Endodermal cell (in vitro differentiated cells): ENCODE data around the gene CCR9. TPM values are rescaled to one million over a fixed set of nuclear protein-coding genes. Genes with fewer than 3 reads are reported as not detected.

Source experiments
- DNase-seq: peaks from one replicate; pipeline ENCODE4 v3.0.0-alpha.2; 2017
- H3K27ac ChIP-seq: 2 replicates; pipeline ENCODE4 v1.5.1; 2013; ENCODE audit warnings: mild to moderate bottlenecking, low read depth, low read length, moderate library complexity
- H3K27me3 ChIP-seq: 2 replicates; pipeline ENCODE4 v1.6.1; 2013; ENCODE audit warnings: mild to moderate bottlenecking, low read length, moderate library complexity; ENCODE audit not compliant: insufficient read depth, control insufficient read depth, poor library complexity, severe bottlenecking
- H3K36me3 ChIP-seq: 2 replicates; pipeline ENCODE4 v1.7.0; 2013; ENCODE audit warnings: mild to moderate bottlenecking, low read length, moderate library complexity; ENCODE audit not compliant: control insufficient read depth, insufficient read depth
- H3K4me1 ChIP-seq: one replicate; pipeline ENCODE4 v1.7.0; 2013; ENCODE audit warnings: low read length; ENCODE audit not compliant: control insufficient read depth, insufficient read depth
- H3K4me3 ChIP-seq: 2 replicates; pipeline ENCODE4 v1.5.1; 2013; ENCODE audit warnings: mild to moderate bottlenecking, low read length, moderate library complexity
- H3K9ac ChIP-seq: 2 replicates; pipeline ENCODE4 v1.6.1; 2013; ENCODE audit warnings: mild to moderate bottlenecking, low read length, moderate library complexity; ENCODE audit not compliant: poor library complexity, severe bottlenecking; ENCODE audit errors: extremely low read depth
- H3K9me3 ChIP-seq: 2 replicates; pipeline ENCODE4 v1.6.1; 2013; ENCODE audit warnings: mild to moderate bottlenecking, low read length, moderate library complexity; ENCODE audit not compliant: control insufficient read depth
- H3K27ac Mint-ChIP-seq: 2 replicates; pipeline ENCODE4 v1.8.0; 2020; ENCODE audit warnings: mixed read lengths
- H3K27me3 Mint-ChIP-seq: 2 replicates; pipeline ENCODE4 v1.8.0; 2021; ENCODE audit warnings: mild to moderate bottlenecking, mixed read lengths; ENCODE audit not compliant: insufficient read depth
- H3K36me3 Mint-ChIP-seq: 2 replicates; pipeline ENCODE4 v1.8.0; 2020; ENCODE audit warnings: low read depth, mixed read lengths
- H3K4me1 Mint-ChIP-seq: 2 replicates; pipeline ENCODE4 v1.8.0; 2020; ENCODE audit warnings: mixed read lengths
- H3K4me3 Mint-ChIP-seq: 2 replicates; pipeline ENCODE4 v1.8.0; 2020; ENCODE audit warnings: mild to moderate bottlenecking, moderate library complexity, mixed read lengths
- H3K9me3 Mint-ChIP-seq: 2 replicates; pipeline ENCODE4 v1.8.0; 2020; ENCODE audit warnings: mild to moderate bottlenecking, mixed read lengths
- WGBS, 2 experiments: methylation state at CpG; one replicate each; pipeline versions ENCODE4 v1.1.5 to v1.1.7; 2013; ENCODE audit warnings: missing lambda C conversion rate in 2 of 2, mixed read lengths in 1 of 2; ENCODE audit not compliant: insufficient coverage in 1 of 2, insufficient read length in 1 of 2; 5-methylcytosine and 5-hydroxymethylcytosine counted together
- total RNA-seq, 2 donors: library from RNA; stranded (reverse); fragmentation: NEBNext Ultra II Directional in 1 of 2; extraction: Animal tissue kit (Norgen Biotek cat#: 25700) in 1 of 2; gene quantifications; 2 replicates in 1 of 2; 3 replicates in 1 of 2; pipeline ENCODE4 v1.2.1, GENCODE V29; 2021
- TF ChIP-seq, protein P1 (sequence below): fragments of 200-600 bp; sonication (generic); conservative IDR thresholded peaks from 2 replicates; pipeline ENCODE4 v1.5.0; 2021; ENCODE audit warnings: antibody characterized with exemption, mild to moderate bottlenecking

The CCR9 gene
- total RNA-seq, 2 donors from 2014 or later = not detected

DNA sequence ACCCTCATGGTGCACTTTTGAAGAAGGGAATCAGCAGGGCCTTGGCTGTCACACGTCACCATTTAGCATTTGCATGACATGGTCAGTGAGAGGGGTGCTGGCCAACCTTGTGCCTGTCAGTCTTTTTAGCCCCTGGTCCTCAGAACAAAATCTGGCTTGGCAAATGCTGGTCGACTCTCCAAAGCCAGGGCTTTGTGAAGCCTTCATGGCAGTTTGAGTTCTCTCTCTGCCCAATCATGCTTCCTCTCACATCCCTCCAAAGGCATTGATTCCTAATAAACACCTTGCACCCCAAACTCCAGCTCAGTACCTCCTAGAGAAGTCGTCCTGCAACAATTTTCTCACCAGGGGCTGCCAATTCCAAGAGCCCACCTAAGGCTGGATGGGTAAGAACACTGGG lies 19.4 kb downstream of the CCR9 start:
- Histone ChIP-seq H3K36me3 (no peaks in the 10 kb centered on the region), H3K27ac (no peak overlapping the region), H3K27me3 (no peaks in the 10 kb centered on the region), H3K4me3 (no peak overlapping the region), H3K9me3 (no peaks in the 10 kb centered on the region), H3K4me1 (no peaks in the 10 kb centered on the region), H3K9ac (no peak overlapping the region)
- H3K4me3 Mint-ChIP-seq = no peak overlapping the region
- H3K27me3 Mint-ChIP-seq = peaks cover 10% of the 10 kb centered on the region
- H3K9me3 Mint-ChIP-seq = no peaks in the 10 kb centered on the region
- no peaks in the 10 kb centered on the region for H3K4me1 Mint-ChIP-seq
- TF ChIP-seq, protein P1, sequence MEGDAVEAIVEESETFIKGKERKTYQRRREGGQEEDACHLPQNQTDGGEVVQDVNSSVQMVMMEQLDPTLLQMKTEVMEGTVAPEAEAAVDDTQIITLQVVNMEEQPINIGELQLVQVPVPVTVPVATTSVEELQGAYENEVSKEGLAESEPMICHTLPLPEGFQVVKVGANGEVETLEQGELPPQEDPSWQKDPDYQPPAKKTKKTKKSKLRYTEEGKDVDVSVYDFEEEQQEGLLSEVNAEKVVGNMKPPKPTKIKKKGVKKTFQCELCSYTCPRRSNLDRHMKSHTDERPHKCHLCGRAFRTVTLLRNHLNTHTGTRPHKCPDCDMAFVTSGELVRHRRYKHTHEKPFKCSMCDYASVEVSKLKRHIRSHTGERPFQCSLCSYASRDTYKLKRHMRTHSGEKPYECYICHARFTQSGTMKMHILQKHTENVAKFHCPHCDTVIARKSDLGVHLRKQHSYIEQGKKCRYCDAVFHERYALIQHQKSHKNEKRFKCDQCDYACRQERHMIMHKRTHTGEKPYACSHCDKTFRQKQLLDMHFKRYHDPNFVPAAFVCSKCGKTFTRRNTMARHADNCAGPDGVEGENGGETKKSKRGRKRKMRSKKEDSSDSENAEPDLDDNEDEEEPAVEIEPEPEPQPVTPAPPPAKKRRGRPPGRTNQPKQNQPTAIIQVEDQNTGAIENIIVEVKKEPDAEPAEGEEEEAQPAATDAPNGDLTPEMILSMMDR = no peak
- no peak overlapping the region for H3K27ac Mint-ChIP-seq
- H3K36me3 Mint-ChIP-seq = no peaks in the 10 kb centered on the region
- no peak for DNase-seq
- WGBS, 2 experiments = 86 to 93% methylated on average over 3 of the region's 3 CpGs

DNA sequence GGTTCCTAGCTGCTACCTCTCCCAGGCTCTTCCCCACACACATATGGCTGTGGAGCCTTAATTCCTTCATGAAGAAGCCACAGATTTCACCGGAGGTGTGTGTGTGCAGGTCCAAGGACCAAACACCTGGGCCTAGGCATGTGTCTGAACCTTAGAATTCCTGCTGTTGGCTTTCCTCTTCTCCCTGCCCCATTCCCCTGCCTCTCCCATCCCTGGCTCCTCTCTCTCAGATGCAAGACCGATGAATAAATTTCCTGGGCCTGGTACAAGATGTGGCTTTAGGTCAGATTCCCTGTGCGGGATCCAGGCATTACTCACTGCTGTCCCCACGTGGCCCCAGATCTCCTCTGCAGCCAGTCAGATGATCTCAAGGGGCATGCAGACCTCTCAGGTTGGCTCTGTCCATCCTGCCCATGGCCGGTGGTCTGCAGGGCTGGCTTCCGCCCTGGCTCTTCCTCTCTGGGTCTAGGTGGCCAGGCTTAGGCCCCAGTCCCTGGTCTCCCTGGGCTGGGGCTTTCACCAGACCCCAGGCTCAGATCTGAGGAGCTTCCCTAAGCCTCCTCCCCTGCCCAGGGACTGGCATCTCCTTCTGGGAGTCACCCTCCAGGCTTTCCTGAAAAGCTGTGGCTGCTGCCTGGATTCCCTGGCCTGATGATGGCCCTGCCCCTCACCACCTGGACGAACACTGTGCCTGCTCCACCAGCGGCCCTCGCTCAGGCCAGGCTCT lies 20.5 kb downstream of the CCR9 start:
- Histone ChIP-seq H3K9me3 (no peaks in the 10 kb centered on the region), H3K9ac (no peak overlapping the region), H3K36me3 (no peaks in the 10 kb centered on the region), H3K27ac (no peak overlapping the region), H3K27me3 (no peaks in the 10 kb centered on the region), H3K4me1 (no peaks in the 10 kb centered on the region), H3K4me3 (no peak overlapping the region)
- TF ChIP-seq, protein P1 = peak; percentile 79
- no peaks in the 10 kb centered on the region for H3K36me3 Mint-ChIP-seq
- H3K27ac Mint-ChIP-seq = no peak overlapping the region
- 70 to 76% methylated on average over 9 of the region's 9 CpGs for WGBS, 2 experiments
- DNase-seq = peak; percentile 81
- H3K9me3 Mint-ChIP-seq = no peaks in the 10 kb centered on the region
- H3K27me3 Mint-ChIP-seq = peaks cover 9% of the 10 kb centered on the region
- H3K4me1 Mint-ChIP-seq = no peaks in the 10 kb centered on the region
- H3K4me3 Mint-ChIP-seq = no peak overlapping the region

DNA sequence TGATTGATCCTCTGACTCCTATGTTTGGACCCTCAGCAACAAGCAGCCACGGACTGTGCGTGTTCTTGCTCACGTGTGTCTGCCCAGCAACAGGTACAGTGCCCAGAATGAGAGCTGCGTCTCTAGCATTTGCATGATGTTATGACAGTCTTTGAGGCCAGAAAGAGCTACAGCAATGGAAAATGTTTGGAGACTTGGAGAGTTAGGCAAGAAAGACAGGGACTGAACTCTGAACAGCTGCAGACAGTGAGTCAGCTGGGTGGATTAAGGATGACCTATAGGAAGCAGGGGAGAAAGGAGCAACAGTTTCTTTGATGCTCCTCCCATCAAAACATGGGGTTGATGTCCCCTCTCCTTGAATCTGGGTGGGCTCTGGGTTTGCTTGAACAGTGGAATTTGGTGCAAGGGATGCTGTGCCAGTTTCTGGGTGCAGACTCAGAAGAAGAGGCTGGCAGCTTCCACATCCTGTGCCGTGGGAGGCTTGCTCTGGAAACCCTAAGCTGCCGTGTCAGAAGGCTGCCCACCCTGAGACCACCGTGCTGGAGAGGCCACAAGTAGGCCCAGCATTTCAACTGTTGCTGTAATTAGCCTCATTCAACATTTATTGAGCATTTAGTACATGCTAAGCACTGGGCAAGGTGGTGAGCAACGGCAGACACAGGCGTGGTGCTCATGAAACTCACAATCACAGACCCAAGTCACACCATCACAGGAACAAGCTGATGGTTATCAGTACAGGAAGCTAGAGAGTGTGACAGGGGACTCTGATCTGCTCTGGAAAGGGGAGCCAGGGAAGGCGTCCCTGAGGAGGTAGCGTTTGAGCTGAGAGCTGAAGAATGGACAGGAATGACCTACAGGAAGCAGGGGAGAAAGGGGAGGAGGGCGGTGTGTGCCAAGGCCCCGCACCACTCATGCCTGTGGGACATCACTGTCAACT lies 21.7 kb downstream of the CCR9 start:
- H3K27ac ChIP-seq = no peak overlapping the region
- H3K9me3 Mint-ChIP-seq = no peaks in the 10 kb centered on the region
- H3K4me3 ChIP-seq = no peak overlapping the region
- no peaks in the 10 kb centered on the region for H3K9me3 ChIP-seq
- H3K27me3 ChIP-seq = peaks cover 11% of the 10 kb centered on the region
- peak; percentile 27 for DNase-seq
- H3K4me1 Mint-ChIP-seq = no peaks in the 10 kb centered on the region
- H3K9ac ChIP-seq = no peak overlapping the region
- H3K27ac Mint-ChIP-seq = no peak overlapping the region
- no peaks in the 10 kb centered on the region for H3K36me3 Mint-ChIP-seq
- TF ChIP-seq, protein P1 = no peak
- H3K4me3 Mint-ChIP-seq = no peak overlapping the region
- peaks cover 9% of the 10 kb centered on the region for H3K27me3 Mint-ChIP-seq
- no peaks in the 10 kb centered on the region for H3K36me3 ChIP-seq
- no peaks in the 10 kb centered on the region for H3K4me1 ChIP-seq
- 91 to 92% methylated on average over 10 to 13 of the region's 13 CpGs for WGBS, 2 experiments
